Endothelial cell of umbilical vein (primary cell): Measurements from ENCODE around the gene MED15. TPM values are rescaled to one million over a fixed set of nuclear protein-coding genes. Genes with fewer than 3 reads are reported as not detected.

Source experiments
- BruUV-seq: library from RNA; stranded (reverse); fragments of 400-500 nt; replicated peaks from 2 replicates; lab custom pipeline; 2021; lab: Mats Ljungman, UMichigan
- CTCF ChIA-PET: fragments of 300-600, 350-600 bp; sonication (Branson Sonifier 250); formaldehyde crosslinking; loops from one replicate; lab custom pipeline; 2021; ENCODE audit warnings: antibody characterized with exemption, inconsistent platforms; lab: Charles Lee
- POLR2A ChIA-PET: fragments of 300-600, 350-600 bp; sonication (Branson Sonifier 250); formaldehyde crosslinking; loops from one replicate; lab custom pipeline; 2021; ENCODE audit warnings: antibody characterized with exemption, inconsistent platforms; lab: Charles Lee
- DNase-seq: peaks from one replicate; pipeline ENCODE4 v3.0.0-alpha.2; 2011; ENCODE audit warnings: low read depth, low spot score
- FAIRE-seq: peaks from 2 replicates; lab custom pipeline; 2011; peaks lifted over from hg19 to GRCh38; lab: Jason Lieb, UNC
- H2AFZ ChIP-seq: 2 replicates; pipeline ENCODE4 v1.6.0; 2012; ENCODE audit warnings: low read depth, low read length, control low read depth, inconsistent platforms
- H3K27ac ChIP-seq: 2 replicates; pipeline ENCODE4 v1.5.1; 2011; ENCODE audit warnings: low read depth, mild to moderate bottlenecking, control low read depth, low read length, moderate library complexity; ENCODE audit not compliant: insufficient read depth
- H3K27me3 ChIP-seq, 2 experiments: 2 replicates each; pipeline versions ENCODE4 v1.6.0 to v1.6.1; 2011; ENCODE audit warnings: low read length in 2 of 2, mixed read lengths in 1 of 2; ENCODE audit not compliant: control insufficient read depth in 2 of 2, insufficient read depth in 2 of 2
- H3K36me3 ChIP-seq, 2 experiments: 2 replicates in 1 of 2; 3 replicates in 1 of 2; pipeline ENCODE4 v1.5.1; 2011; ENCODE audit warnings: low read length in 2 of 2, mild to moderate bottlenecking in 1 of 2, moderate library complexity in 1 of 2; ENCODE audit not compliant: control insufficient read depth in 2 of 2, insufficient read depth in 2 of 2; ENCODE audit errors: extremely low read depth in 1 of 2
- H3K4me1 ChIP-seq: 3 replicates; pipeline ENCODE4 v1.5.1; 2011; ENCODE audit warnings: mild to moderate bottlenecking, low read length; ENCODE audit not compliant: control insufficient read depth, insufficient read depth; ENCODE audit errors: extremely low read depth
- H3K4me2 ChIP-seq: 2 replicates; pipeline ENCODE4 v1.6.1; 2011; ENCODE audit warnings: low read length, control low read depth, mixed read lengths; ENCODE audit not compliant: insufficient read depth
- H3K4me3 ChIP-seq, 3 experiments: fragments of 200-600 bp in 1 of 3; sonication (generic), shearing (Covaris generic) in 1 of 3; replicated peaks in 1 of 3; 2 replicates each; pipeline ENCODE4 v1.5.1; 2011 to 2016; ENCODE audit warnings: control low read depth in 3 of 3, low read length in 3 of 3, mild to moderate bottlenecking in 2 of 3, inconsistent platforms in 1 of 3, low read depth in 1 of 3, moderate library complexity in 1 of 3; ENCODE audit not compliant: insufficient read depth in 1 of 3
- H3K79me2 ChIP-seq: 2 replicates; pipeline ENCODE4 v1.6.0; 2012; ENCODE audit warnings: low read length, inconsistent platforms; ENCODE audit not compliant: control insufficient read depth, insufficient read depth
- H3K9ac ChIP-seq: replicated peaks from 2 replicates; pipeline ENCODE3; 2011; ENCODE audit warnings: low read length, control low read depth; ENCODE audit not compliant: insufficient read depth; ENCODE audit errors: extremely low read depth
- H3K9me1 ChIP-seq: replicated peaks from 3 replicates; pipeline ENCODE4 v1.6.0; 2011; ENCODE audit warnings: mild to moderate bottlenecking, low read length; ENCODE audit not compliant: control insufficient read depth, insufficient read depth; ENCODE audit errors: extremely low read depth
- H3K9me3 ChIP-seq: replicated peaks from 2 replicates; pipeline ENCODE4 v1.5.1; 2012; ENCODE audit warnings: low read length, inconsistent platforms; ENCODE audit not compliant: control insufficient read depth, insufficient read depth
- H4K20me1 ChIP-seq: replicated peaks from 2 replicates; pipeline ENCODE3; 2011; ENCODE audit warnings: mild to moderate bottlenecking, low read length; ENCODE audit not compliant: control insufficient read depth, insufficient read depth; ENCODE audit errors: extremely low read depth
- CTCF ChIP-seq, 2 donors: IDR thresholded peaks; 1 replicate in 1 of 2; 2 replicates in 1 of 2; pipeline ENCODE4 v1.5.1; 2011; ENCODE audit warnings: low read length in 2 of 2, mild to moderate bottlenecking in 2 of 2, moderate library complexity in 2 of 2, control low read depth in 1 of 2, inconsistent platforms in 1 of 2, low read depth in 1 of 2; ENCODE audit not compliant: insufficient read depth in 1 of 2; ENCODE audit errors: extremely low read depth in 1 of 2
- FOS ChIP-seq: IDR thresholded peaks from 2 replicates; pipeline ENCODE4 v1.6.1; 2011; ENCODE audit warnings: mild to moderate bottlenecking, low read length, moderate library complexity, borderline replicate concordance; ENCODE audit not compliant: insufficient read depth
- JUN ChIP-seq: IDR thresholded peaks from 2 replicates; pipeline ENCODE4 v1.6.1; 2011; ENCODE audit warnings: borderline replicate concordance, low read depth; ENCODE audit not compliant: insufficient read length, insufficient read depth
- MAX ChIP-seq: IDR thresholded peaks from 2 replicates; pipeline ENCODE4 v1.6.1; 2011; ENCODE audit not compliant: insufficient read depth, insufficient read length
- MYC ChIP-seq: IDR thresholded peaks from one replicate; pipeline ENCODE4 v1.6.1; 2011; ENCODE audit warnings: mild to moderate bottlenecking, low read depth, low read length
- POLR2A ChIP-seq: IDR thresholded peaks from 2 replicates; pipeline ENCODE4 v1.6.1; 2012; ENCODE audit warnings: low read depth, mild to moderate bottlenecking, control low read depth, low read length
- POLR2AphosphoS5 ChIP-seq: IDR thresholded peaks from 2 replicates; pipeline ENCODE4 v1.6.1; 2012; ENCODE audit warnings: low read depth, mild to moderate bottlenecking, control low read depth, low read length, moderate library complexity; ENCODE audit not compliant: insufficient read depth
- dilution Hi-C: fragments of 300-500 bp; cut with MboI; formaldehyde crosslinking; loops from one replicate; pipeline ENCODE4 v1.15.0; 2019; ENCODE audit warnings: low sequenced_read_pairs; ENCODE audit not compliant: extremely low pct_ligation_motif_present
- intact Hi-C: fragments of 100-400 bp; cut with micrococcal nuclease; formaldehyde crosslinking; loops from one replicate; pipeline ENCODE4 v1.10.0; 2022
- polyA plus RNA-seq, 4 experiments: library from polyadenylated mRNA; depleted of rRNA in 3 of 4; stranded (reverse) in 3 of 4; unstranded in 1 of 4; fragments of >200 nt; gene quantifications; 2 replicates each; pipeline versions ENCODE4 v1.2.1 to v1.2.3, GENCODE V29; 2011 to 2012; ENCODE audit warnings: missing spikeins in 1 of 4
- total RNA-seq: library from RNA; stranded (reverse); gene quantifications from 2 replicates; pipeline ENCODE4 v1.2.3, GENCODE V29; 2021

Gene MED15
- total and polyA plus RNA-seq, 2 donors (not counting 3 experiments of a cell fraction or from before 2014, with no cell fraction given): 68.1 to 138 TPM

- Histone ChIP-seq H3K27ac (no peak overlapping the region), H2AFZ (no peak overlapping the region), H3K9me1 (no peaks in the 10 kb centered on the region), H3K4me1 (peaks cover 58% of the 10 kb centered on the region), H3K79me2 (peaks cover 92% of the 10 kb centered on the region), H4K20me1 (peaks cover 3% of the 10 kb centered on the region), H3K36me3 (peaks cover 3 to 4% of the 10 kb centered on the region in 2 experiments), H3K27me3 (no peaks in the 10 kb centered on the region), H3K4me3 (no peak overlapping the region), H3K9ac (no peak overlapping the region), H3K4me2 (no peak overlapping the region), H3K9me3 (no peaks in the 10 kb centered on the region)
- intact Hi-C loops (no loop called here), dilution Hi-C loops (no loop called here)
- POLR2A ChIA-PET: no interaction called here
- TF ChIP-seq MYC (no peak), CTCF (IDR thresholded peaks at IDR 0.05; ENCODE audit: extremely low read depth in 1 of 2, insufficient read depth in 1 of 2, low read depth in 1 of 2, low read length in 2 of 2) (no peak), POLR2AphosphoS5 (no peak), MAX (no peak), JUN (no peak), FOS (no peak), POLR2A (peak; percentile 29)
- DNase-seq (no peak), FAIRE-seq (no peak)
- no TSS peak for BruUV-seq
- CTCF ChIA-PET: no interaction called here
These were observed 15.0 kb downstream of the MED15 start for GRCh38 chr22:20522134-20523004.
